Superior temporal gyrus (tissue), 1 donor: ENCODE measurements around the gene PCLO.

Experiments used
- DNase-seq: peaks from one replicate; pipeline ENCODE4 v3.0.0-alpha.2; 2016; ENCODE audit errors: extremely low spot score

The PCLO gene

GRCh38 chr7:83162402-83163256 is at the start of gene PCLO:
TSS of gene PCLO (minus strand) at chr7:83162884. CDS start at chr7:83162592, 292 bp downstream.
- peak; percentile 79 for DNase-seq

GRCh38 chr7:83211685-83212084 is 49.0 kb upstream of the PCLO start:
- no peak for DNase-seq

GRCh38 chr7:83210479-83210878 is 47.8 kb upstream of the PCLO start:
- DNase-seq: no peak

- DNase-seq: no peak
Observed at GRCh38 chr7:83204715-83205114, 42.0 kb upstream of the PCLO start.

GRCh38 chr7:83201355-83201754 is 38.7 kb upstream of the PCLO start:
- no peak for DNase-seq

- no peak for DNase-seq
Observed at GRCh38 chr7:83190659-83191389, 28.1 kb upstream of the PCLO start.

GRCh38 chr7:83178796-83179195 is 16.1 kb upstream of the PCLO start:
- DNase-seq: no peak

GRCh38 chr7:83178066-83178465 is 15.4 kb upstream of the PCLO start:
- no peak for DNase-seq

- DNase-seq: no peak
Observed at GRCh38 chr7:83173664-83174063, 11.0 kb upstream of the PCLO start.

- no peak for DNase-seq
Observed at GRCh38 chr7:83166781-83167180, 4.1 kb upstream of the PCLO start.

- no peak for DNase-seq
Observed at GRCh38 chr7:83161899-83162401, 734 bp downstream of the PCLO start.

GRCh38 chr7:83161186-83161585 is 1.5 kb downstream of the PCLO start:
- DNase-seq: no peak

- DNase-seq: no peak
Observed at GRCh38 chr7:83159731-83160130, 3.0 kb downstream of the PCLO start.

- DNase-seq: no peak
Observed at GRCh38 chr7:83156006-83156405, 6.7 kb downstream of the PCLO start.

GRCh38 chr7:83155407-83155806 is 7.3 kb downstream of the PCLO start:
- no peak for DNase-seq

- DNase-seq: no peak
Observed at GRCh38 chr7:83153419-83153818, 9.3 kb downstream of the PCLO start.

GRCh38 chr7:83150310-83150709 is 12.4 kb downstream of the PCLO start:
- no peak for DNase-seq

- no peak for DNase-seq
Observed at GRCh38 chr7:83149466-83149865, 13.2 kb downstream of the PCLO start.

- no peak for DNase-seq
Observed at GRCh38 chr7:83148776-83149175, 13.9 kb downstream of the PCLO start.

GRCh38 chr7:83143107-83143506 is 19.6 kb downstream of the PCLO start:
- no peak for DNase-seq

GRCh38 chr7:83142365-83142764 is 20.3 kb downstream of the PCLO start:
- DNase-seq: no peak

- DNase-seq: no peak
Observed at GRCh38 chr7:83141927-83142326, 20.8 kb downstream of the PCLO start.
